ENCODE data around the gene ZBTB44.

DNA sequence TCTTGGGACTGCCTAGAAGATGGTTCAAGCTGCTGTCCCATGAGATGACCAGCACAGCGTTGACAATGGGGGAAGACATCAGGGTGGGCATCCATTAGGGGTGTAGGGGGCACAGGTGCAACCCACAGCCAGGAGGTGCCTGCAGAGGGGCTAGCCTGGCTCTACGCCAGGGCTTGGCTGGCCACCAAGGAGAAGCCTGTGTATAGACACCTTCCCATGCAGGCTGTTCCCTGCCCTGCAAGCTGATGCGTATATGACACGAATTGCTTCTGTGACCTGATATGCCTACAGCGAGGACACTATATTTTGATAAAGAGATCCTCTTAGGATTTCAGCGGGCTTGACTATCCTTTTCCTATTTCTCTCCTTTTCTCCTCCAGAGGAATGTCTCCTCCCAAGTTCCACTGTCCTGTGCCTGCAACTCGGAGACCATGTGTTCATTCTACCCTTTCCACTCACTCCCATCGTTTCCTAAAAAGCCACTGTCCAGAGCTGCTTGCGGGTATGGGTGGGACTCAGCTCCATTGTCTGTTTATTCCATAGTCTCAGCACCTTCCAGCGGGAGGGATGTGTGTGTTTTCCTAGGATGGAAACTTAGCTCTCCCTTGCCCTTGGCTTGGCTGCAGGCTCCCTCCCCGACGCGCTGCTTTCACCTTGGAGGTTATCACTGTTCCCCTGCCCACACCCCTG lies 99.0 kb downstream of the ZBTB44 start:
- TF ChIP-seq POLR2AphosphoS5 (IDR thresholded peaks at IDR 0.05; ENCODE audit: borderline replicate concordance, low read depth, low read length) (no peak), EZH2 (IDR thresholded peaks at IDR 0.05) (no peak)
